WERI-Rb-1 (cell line): Measurements from ENCODE around the gene LILRA5.

Experiments
- DNase-seq: peaks from one replicate; pipeline ENCODE4 v3.0.0-alpha.2; 2020
- H3K27ac ChIP-seq: fragments of 250-450 bp; sonication (Bioruptor Pico); 2 replicates; pipeline ENCODE4 v1.5.1; 2020; ENCODE audit warnings: mild to moderate bottlenecking, moderate library complexity
- H3K27me3 ChIP-seq: fragments of 250-450 bp; sonication (Bioruptor Pico); 2 replicates; pipeline ENCODE4 v1.5.1; 2021; ENCODE audit warnings: mild to moderate bottlenecking, low read depth, moderate library complexity; ENCODE audit not compliant: insufficient read depth, severe bottlenecking
- H3K36me3 ChIP-seq: fragments of 250-450 bp; sonication (Bioruptor Pico); 2 replicates; pipeline ENCODE4 v1.5.1; 2020; ENCODE audit warnings: mild to moderate bottlenecking, moderate library complexity
- H3K4me3 ChIP-seq: 2 replicates; pipeline ENCODE4 v1.5.1; 2011; ENCODE audit warnings: low read depth, mild to moderate bottlenecking, control low read depth, low read length
- H3K9me3 ChIP-seq: fragments of 250-450 bp; sonication (Bioruptor Pico); 2 replicates; pipeline ENCODE4 v1.5.1; 2021; ENCODE audit warnings: mild to moderate bottlenecking, moderate library complexity; ENCODE audit not compliant: severe bottlenecking
- CTCF ChIP-seq: IDR thresholded peaks from 2 replicates; pipeline ENCODE4 v1.5.1; 2011; ENCODE audit warnings: low read depth, mild to moderate bottlenecking, control low read depth, inconsistent platforms, low read length

Gene LILRA5

GRCh38 chr19:54355675-54356074, 42.7 kb upstream of the LILRA5 start:
- no peak for TF ChIP-seq CTCF
- no peak for DNase-seq
- no peak overlapping the region for H3K4me3 ChIP-seq
- H3K9me3 ChIP-seq, result no peaks in the 10 kb centered on the region
- no peak overlapping the region for H3K27ac ChIP-seq
- H3K27me3 ChIP-seq, result peaks cover 65% of the 10 kb centered on the region
- no peaks in the 10 kb centered on the region for H3K36me3 ChIP-seq

GRCh38 chr19:54354761-54355160, 41.8 kb upstream of the LILRA5 start:
- no peak for DNase-seq
- Histone ChIP-seq H3K9me3 (no peaks in the 10 kb centered on the region), H3K27me3 (peaks cover 75% of the 10 kb centered on the region), H3K27ac (no peak overlapping the region), H3K4me3 (no peak overlapping the region), H3K36me3 (no peaks in the 10 kb centered on the region)
- TF ChIP-seq CTCF, result no peak

GRCh38 chr19:54352546-54352945, 39.6 kb upstream of the LILRA5 start:
- Histone ChIP-seq H3K9me3 (no peaks in the 10 kb centered on the region), H3K27ac (no peak overlapping the region), H3K4me3 (no peak overlapping the region), H3K36me3 (no peaks in the 10 kb centered on the region), H3K27me3 (peaks cover 85% of the 10 kb centered on the region)
- TF ChIP-seq CTCF, result no peak
- DNase-seq, result no peak

- DNase-seq, result no peak
- H3K27ac ChIP-seq, result no peak overlapping the region
- no peak for TF ChIP-seq CTCF
- H3K27me3 ChIP-seq, result peaks cover 85% of the 10 kb centered on the region
- no peak overlapping the region for H3K4me3 ChIP-seq
- no peaks in the 10 kb centered on the region for H3K36me3 ChIP-seq
- no peaks in the 10 kb centered on the region for H3K9me3 ChIP-seq
These were observed 39.1 kb upstream of the LILRA5 start for GRCh38 chr19:54352041-54352440.

- Histone ChIP-seq H3K4me3 (no peak overlapping the region), H3K36me3 (no peaks in the 10 kb centered on the region), H3K27me3 (peaks cover 85% of the 10 kb centered on the region), H3K9me3 (no peaks in the 10 kb centered on the region), H3K27ac (no peak overlapping the region)
- no peak for DNase-seq
- TF ChIP-seq CTCF, result no peak
These were observed 38.5 kb upstream of the LILRA5 start for GRCh38 chr19:54351474-54351873.

GRCh38 chr19:54345938-54346386, 33.0 kb upstream of the LILRA5 start:
- Histone ChIP-seq H3K9me3 (no peaks in the 10 kb centered on the region), H3K36me3 (no peaks in the 10 kb centered on the region), H3K27me3 (peaks cover 71% of the 10 kb centered on the region), H3K4me3 (no peak overlapping the region), H3K27ac (no peak overlapping the region)
- DNase-seq, result no peak
- TF ChIP-seq CTCF, result no peak
